Right kidney (tissue), 1 donor: ENCODE data around the gene NAIF1.

ENCODE experiments used
- DNase-seq: peaks from one replicate; pipeline ENCODE4 v3.0.0-alpha.2; 2016

The NAIF1 gene

GRCh38 chr9:128102861-128103588 is 35.9 kb upstream of the NAIF1 start:
- DNase-seq: peak; percentile 43

GRCh38 chr9:128102196-128102595 is 35.1 kb upstream of the NAIF1 start:
- peak; percentile 15 for DNase-seq

DNA sequence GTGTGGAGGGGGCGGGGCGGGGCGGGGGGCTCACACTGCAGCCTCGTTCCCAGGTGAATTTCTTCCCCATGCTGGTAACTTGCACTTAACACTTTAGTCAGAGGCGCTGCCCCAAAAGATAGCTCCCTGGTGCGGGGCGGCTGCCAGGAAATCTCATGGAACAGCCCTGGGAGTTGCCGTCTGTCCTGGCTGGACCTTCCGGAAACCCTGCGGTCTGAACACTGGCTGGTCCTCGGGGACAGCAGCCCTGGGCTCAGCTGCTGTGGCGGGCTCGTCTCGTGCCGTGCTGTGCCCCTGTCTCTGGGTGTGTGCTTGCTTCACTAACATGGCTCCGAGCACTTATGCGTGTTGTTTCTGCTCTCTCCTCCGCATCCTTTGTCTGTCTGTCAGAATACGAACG is 34.6 kb upstream of the NAIF1 start:
- DNase-seq: peak; percentile 28

- peak; percentile 22 for DNase-seq
Observed at GRCh38 chr9:128101231-128101661, 34.1 kb upstream of the NAIF1 start.

DNA sequence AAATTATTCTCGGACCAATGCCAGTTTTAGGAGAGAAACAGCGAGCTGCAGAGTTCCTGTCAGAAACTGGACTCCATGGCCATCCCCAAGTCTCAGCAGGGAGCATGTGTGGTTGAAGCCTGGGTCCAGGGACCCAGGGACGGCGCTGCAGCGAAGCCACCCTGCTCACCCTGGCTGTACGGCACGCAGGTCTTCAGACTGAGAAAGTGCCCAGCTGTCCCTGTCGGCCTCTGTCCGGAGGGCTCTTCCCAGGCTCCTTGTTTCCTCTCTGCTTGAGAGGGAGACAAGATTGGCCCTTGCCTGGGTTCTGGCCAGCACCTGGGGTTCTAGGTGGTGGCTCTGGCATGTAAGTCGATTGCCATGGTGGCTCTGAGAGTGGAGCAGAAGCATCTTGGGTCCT is 33.5 kb upstream of the NAIF1 start:
- DNase-seq: no peak

DNA sequence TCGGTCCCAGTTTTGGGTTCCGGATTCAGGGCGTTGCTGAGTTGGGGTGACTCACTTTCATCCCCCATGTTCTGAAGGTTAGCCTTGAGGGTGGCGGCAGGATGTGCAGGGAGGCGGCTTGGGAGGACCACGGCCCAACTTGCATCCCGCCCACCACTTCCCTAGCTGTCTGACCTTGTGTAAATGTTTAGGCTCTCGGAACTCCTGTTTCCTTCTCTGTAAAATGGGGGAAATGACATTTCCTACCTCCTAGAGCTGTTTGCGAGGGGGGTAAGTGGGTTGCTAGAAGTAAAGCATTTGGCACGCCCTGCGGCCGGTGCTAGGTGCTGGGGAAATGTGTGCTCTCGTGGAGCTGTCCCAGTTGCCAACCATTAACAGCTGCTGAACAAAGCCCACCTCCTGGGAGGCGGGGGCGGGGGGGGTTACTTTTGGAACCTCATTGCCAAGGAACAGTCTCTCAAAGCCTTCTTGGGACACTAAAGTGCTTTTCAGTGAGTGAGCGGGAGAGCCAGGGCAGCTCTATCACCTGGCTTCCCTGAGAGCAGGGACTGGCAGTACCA is 32.9 kb upstream of the NAIF1 start:
- no peak for DNase-seq

GRCh38 chr9:128099231-128099931 is 32.3 kb upstream of the NAIF1 start:
- DNase-seq: no peak

DNA sequence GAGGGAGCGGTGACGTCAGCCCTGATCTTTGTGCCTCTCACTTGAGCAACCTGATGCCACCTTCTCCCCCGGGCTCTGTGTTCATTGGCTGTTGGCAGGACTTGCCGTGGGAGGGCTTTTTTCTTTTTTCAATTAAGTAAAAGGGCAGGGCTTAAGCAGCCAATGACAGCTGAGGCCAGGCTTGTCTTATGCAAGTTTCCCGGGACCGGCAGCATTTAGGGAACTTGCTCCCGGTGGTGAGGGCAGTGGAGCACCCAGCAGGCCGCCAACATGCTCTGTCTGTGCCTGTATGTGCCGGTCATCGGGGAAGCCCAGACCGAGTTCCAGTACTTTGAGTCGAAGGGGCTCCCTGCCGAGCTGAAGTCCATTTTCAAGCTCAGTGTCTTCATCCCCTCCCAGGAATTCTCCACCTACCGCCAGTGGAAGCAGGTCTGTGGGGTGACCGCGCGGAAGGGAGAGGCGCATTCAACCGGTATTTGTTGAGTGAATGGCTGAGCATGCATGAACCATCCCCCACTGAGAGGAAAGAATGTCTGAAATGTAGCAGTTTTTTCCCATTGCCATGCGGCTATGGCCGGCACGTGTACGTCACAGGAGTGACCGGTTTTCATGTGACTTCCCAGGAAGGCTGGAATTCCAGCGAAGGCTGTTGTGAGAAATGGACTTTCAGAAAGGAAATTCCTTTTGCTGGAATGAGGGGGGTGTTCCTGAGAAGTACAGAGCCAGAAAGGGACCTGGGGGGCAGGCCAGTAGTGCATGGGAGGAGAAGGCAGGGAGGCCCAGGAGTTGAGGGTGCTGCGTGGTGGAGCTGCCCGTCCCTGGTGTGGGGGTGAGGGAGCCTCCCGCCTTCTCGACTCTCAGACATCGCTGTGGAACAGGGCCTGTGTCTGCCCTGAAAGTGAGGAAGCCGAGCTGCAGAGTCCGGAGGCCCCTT is 31.4 kb upstream of the NAIF1 start:
- peak; percentile 85 for DNase-seq

DNA sequence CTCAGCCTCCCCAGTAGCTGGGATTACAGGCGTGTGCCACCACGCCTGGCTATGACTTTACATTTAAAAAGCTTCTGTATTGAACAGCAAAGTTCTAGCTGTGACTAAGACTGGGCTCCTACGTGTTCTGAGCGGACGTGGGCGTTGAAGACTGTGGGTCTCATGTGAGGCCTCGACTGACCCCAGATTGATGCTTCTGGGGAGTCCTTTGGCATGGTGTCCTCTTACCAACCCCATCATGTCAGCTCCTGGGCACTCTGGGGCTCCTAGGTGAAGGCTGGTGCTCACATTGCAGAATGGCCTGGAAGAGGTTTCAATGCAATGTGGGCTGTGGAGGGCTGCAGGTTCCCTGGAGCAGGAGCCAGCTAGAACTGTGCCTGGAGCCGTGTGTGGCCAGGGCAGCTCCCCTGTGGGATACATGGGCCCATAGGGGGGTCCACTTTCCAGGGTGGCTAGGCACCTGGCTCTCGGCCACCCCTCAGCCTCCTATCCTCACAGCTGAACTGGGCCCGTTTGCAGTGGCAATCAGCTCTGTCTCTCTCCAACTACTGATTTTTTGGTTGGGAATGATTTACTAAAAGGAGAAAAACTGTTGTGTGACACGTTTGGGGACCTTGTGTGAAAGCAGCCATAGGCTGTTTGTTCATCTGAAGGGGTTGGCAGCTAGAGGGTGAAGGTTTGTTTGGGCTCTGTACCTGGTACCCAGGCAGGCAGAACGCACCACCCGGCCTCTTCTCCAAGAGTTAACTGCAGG is 30.6 kb upstream of the NAIF1 start:
- DNase-seq: peak; percentile 81

DNA sequence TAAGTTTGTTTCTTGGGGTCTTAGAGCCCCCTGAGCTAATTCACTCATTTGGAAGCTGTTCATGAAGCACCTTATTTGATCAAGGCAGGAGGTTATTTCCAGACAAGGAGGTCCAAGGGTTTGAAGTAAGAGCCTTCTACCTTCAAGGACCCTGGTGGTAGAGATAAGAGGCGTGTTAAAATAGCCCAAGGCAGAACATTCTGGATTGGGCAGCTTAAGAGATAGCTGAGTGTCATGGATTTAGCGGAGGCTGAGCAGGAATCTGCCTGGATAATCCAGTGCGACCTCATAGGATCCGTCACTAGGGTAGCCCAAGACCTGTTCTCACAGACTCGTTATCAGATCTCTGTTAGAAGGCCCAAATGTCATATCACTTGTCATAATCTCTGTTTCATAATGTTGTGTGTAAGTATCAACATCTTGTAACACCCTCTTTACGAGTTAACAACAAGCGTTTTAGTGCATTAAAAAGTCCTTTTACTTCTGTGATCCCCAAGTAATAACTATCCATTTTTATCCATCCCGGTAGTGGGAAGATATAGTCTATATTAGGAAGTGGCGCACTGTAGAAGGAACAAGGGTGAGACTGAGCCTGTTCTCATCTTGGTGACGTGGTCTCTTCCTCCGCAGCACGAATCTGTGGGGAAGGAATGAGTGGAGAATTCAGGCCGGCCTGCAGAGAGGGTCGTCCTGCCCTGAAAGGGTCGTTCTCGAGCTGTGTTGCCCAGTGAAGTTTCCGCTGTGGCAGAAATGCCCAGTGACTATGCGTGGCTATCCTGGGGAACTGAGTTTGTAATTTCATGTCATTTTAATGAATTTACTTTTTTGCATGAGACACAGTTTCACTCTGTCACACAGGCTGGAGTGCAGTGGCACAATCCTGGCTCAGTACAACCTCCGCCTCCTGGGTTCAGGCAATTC is 29.8 kb upstream of the NAIF1 start:
- no peak for DNase-seq

- no peak for DNase-seq
Observed at GRCh38 chr9:128094950-128095544, 27.9 kb upstream of the NAIF1 start.

GRCh38 chr9:128094166-128094949 is 27.2 kb upstream of the NAIF1 start:
- peak; percentile 63 for DNase-seq

- no peak for DNase-seq
Observed at GRCh38 chr9:128093011-128093410, 25.9 kb upstream of the NAIF1 start.

DNA sequence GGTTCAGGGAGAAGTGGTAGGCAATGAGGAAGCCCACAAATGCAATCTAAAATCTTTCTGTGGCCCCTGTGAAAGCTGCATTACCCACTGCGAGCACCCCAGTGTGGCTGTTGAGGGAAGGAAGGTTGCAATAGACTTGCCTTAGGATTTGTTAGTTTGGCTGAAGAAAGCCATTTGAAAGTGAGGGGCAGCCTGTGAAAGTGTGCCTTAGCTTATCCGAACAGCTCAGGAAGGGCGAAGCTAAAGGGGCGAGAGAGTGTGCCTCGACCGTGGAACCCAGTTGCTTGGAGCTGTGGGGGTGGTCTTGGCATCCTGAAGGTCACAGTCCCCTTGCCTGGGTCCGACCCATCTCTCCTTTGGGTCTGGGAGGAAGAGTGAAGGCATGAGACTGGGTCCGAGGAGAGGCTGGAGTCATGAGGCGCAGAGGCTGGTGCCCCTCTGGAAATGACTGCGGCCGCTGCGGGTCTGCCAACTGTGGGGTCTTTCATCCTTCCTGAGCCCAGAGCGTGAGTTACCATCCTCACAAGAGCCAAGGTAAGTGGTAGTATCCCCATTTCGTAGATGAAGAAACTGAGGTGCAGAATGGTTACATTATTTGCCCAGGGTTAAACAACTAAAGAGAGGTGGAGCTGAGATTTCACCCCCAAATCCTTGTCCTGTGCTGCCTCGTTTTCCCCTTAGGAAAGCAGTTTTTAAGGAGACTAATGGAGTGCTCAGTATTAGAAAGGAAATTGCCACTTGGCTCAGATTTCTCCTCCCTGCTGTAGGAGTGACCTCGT is 25.3 kb upstream of the NAIF1 start:
- no peak for DNase-seq

DNA sequence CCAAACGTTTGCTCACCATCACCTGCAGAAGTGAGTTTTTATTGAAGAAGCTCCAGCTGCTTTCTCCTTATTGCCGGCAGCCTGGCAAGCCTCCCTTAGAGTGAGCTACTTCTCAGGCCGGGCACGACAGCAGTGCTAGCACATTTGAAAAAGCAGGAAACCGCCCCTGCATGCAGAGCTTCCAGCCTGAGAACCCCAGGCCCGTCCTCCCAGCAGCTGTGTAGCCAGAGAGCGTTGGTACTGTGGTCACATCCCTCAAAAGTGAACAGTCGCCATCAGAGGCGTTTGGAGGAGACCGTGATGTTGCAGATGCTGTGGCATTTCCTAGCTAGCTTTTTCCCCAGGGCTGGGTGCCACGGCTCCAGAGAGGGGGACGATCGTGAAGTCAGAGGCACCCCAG is 24.5 kb upstream of the NAIF1 start:
- no peak for DNase-seq

- DNase-seq: peak; percentile 54
Observed at GRCh38 chr9:128091144-128091543, 24.0 kb upstream of the NAIF1 start.

DNA sequence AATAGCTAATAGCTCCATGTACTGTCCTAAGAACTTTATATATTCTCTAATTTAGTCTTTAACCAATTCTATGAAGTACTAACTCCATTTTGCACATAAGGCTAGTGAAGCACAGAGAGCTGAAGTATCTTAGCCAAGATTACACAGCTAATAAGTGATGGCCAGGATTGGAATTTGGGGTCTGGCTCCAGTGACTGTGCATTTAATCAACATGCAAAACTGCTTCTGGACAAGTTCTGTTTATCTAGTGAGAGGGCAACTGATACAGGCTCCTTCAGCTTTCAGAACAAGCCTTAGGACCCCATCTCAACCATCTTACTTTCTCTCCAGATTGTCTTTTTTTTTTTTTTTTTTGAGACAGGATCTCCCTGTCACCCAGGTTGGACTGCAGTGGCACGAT is 22.2 kb upstream of the NAIF1 start:
- no peak for DNase-seq

- no peak for DNase-seq
Observed at GRCh38 chr9:128088253-128088945, 21.3 kb upstream of the NAIF1 start.
